Right atrium auricular region (tissue), 2 donors: ENCODE data around the gene TMC1. TPM values are rescaled to one million over a fixed set of nuclear protein-coding genes. Genes with fewer than 3 reads are reported as not detected.

Experiments used
- DNase-seq: peaks from one replicate; pipeline ENCODE4 v3.0.0-alpha.2; 2019; ENCODE audit warnings: low spot score
- H3K27ac ChIP-seq, 2 donors: fragments of 200-600 bp; sonication (generic); 1 replicate in 1 of 2; 2 replicates in 1 of 2; pipeline ENCODE4 v1.5.1; 2016 to 2019
- H3K27me3 ChIP-seq, 2 donors: fragments of 200-600 bp; sonication (generic); one replicate each; pipeline versions ENCODE4 v1.5.1 to v1.6.0; 2017 to 2019
- H3K36me3 ChIP-seq: fragments of 200-600 bp; sonication (generic); one replicate; pipeline ENCODE4 v1.5.1; 2016
- H3K4me1 ChIP-seq, 2 donors: fragments of 200-600 bp; sonication (generic); one replicate each; pipeline versions ENCODE4 v1.5.1 to v1.6.0; 2017 to 2019
- H3K4me3 ChIP-seq, 2 donors: fragments of 200-600 bp; sonication (generic); 1 replicate in 1 of 2; 2 replicates in 1 of 2; pipeline ENCODE4 v1.5.1; 2017 to 2019; ENCODE audit warnings: mild to moderate bottlenecking in 1 of 2, moderate library complexity in 1 of 2
- H3K9me3 ChIP-seq, 2 donors: fragments of 200-600 bp; sonication (generic); one replicate each; pipeline ENCODE4 v1.5.1; 2019
- CTCF ChIP-seq, 2 donors: fragments of 200-600 bp; sonication (generic); IDR thresholded peaks; one replicate each; pipeline ENCODE4 v1.5.1; 2019; ENCODE audit warnings: antibody characterized with exemption in 2 of 2
- total RNA-seq, 2 donors: library from RNA; depleted of rRNA; stranded (reverse); fragments of >200 nt; gene quantifications; one replicate each; pipeline ENCODE4 v1.1.0, GENCODE V29; 2016

TMC1 gene
- total RNA-seq, 2 donors from 2014 or later: not detected

GRCh38 chr9:72524820-72525540 lies 3.6 kb downstream of the TMC1 start:
- DNase-seq: no peak
- Histone ChIP-seq H3K27ac (peak overlapping the region in 1 of 2 donors; percentile 8), H3K36me3 (no peaks in the 10 kb centered on the region)

DNA sequence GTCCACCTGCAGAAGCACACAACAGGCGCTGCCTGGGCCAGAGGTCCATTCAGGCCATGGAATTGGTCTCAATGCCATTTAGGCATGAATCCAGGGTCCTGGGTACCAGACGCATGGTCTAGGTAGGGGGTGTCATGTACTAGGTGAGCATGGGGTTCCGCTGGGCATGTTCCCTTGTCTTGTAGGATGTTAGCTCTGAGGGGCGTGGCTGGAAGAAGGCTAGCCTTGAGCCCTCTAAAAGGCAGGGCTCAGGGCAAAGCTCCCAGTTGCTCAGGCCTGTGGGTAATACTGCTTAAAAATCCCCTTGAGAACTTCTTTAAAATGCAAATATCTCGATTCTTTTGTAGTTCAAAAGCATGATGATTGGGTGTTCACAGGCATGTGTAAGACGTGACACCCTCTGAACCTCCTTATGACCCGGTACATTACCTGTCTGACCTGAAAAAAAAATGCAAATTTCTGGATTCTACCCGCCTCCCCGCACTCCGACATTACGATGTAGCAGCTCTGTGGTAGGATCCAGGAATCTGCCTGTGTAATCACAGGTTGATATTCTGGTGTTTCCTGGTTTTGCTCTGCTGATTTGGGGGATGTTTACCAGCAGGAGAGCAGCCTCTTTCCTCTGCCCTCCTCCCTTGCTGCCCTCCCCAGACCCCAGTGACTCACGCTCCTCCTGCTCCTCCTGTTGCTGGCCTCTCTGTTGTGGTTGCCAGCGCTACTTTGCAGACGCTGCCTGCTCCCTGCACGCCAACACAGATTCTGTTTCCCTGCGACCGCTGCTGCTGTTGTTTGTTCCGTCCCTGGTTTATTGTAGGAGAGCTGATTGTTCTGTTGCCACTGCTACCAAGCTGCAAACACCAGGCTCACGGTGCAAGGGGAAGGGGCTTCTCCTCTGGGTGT lies 5.7 kb downstream of the TMC1 start:
- peaks cover 0 to 9% of the 10 kb centered on the region in 2 donors for H3K4me1 ChIP-seq
- H3K27me3 ChIP-seq: no peaks in the 10 kb centered on the region
- H3K4me3 ChIP-seq: peak overlapping the region in 1 of 2 donors; percentile 23
- no peaks in the 10 kb centered on the region for H3K36me3 ChIP-seq
- no peak for TF ChIP-seq CTCF (IDR thresholded peaks at IDR 0.05)
- peak; percentile 78 for DNase-seq
- H3K9me3 ChIP-seq: peaks cover 0 to 9% of the 10 kb centered on the region in 2 donors
- H3K27ac ChIP-seq: peak overlapping the region in 1 of 2 donors; percentile 29

More at GRCh38 chr9:72524820-72525540, 3.6 kb downstream of the TMC1 start:
- Histone ChIP-seq H3K4me3 (no peak overlapping the region), H3K27me3 (no peaks in the 10 kb centered on the region), H3K4me1 (peaks cover 0 to 9% of the 10 kb centered on the region in 2 donors), H3K9me3 (no peaks in the 10 kb centered on the region)
- TF ChIP-seq CTCF (IDR thresholded peaks at IDR 0.05): no peak

- H3K9me3 ChIP-seq: peaks cover 0 to 9% of the 10 kb centered on the region in 2 donors
- peak overlapping the region in 1 of 2 donors; percentile 29 for H3K27ac ChIP-seq
- no peak for DNase-seq
- H3K4me1 ChIP-seq: peaks cover 0 to 9% of the 10 kb centered on the region in 2 donors
- no peaks in the 10 kb centered on the region for H3K27me3 ChIP-seq
- no peak for TF ChIP-seq CTCF (IDR thresholded peaks at IDR 0.05)
- no peaks in the 10 kb centered on the region for H3K36me3 ChIP-seq
- H3K4me3 ChIP-seq: peak overlapping the region in 1 of 2 donors; percentile 23
Measured at GRCh38 chr9:72527801-72528195, 6.4 kb downstream of the TMC1 start.

- no peak for TF ChIP-seq CTCF (IDR thresholded peaks at IDR 0.05)
- no peaks in the 10 kb centered on the region for H3K27me3 ChIP-seq
- DNase-seq: no peak
- no peak overlapping the region for H3K27ac ChIP-seq
- H3K9me3 ChIP-seq: peaks cover 0 to 9% of the 10 kb centered on the region in 2 donors
- peaks cover 0 to 9% of the 10 kb centered on the region in 2 donors for H3K4me1 ChIP-seq
- H3K36me3 ChIP-seq: no peaks in the 10 kb centered on the region
- H3K4me3 ChIP-seq: no peak overlapping the region
Measured at GRCh38 chr9:72529531-72529930, 8.1 kb downstream of the TMC1 start.

DNA sequence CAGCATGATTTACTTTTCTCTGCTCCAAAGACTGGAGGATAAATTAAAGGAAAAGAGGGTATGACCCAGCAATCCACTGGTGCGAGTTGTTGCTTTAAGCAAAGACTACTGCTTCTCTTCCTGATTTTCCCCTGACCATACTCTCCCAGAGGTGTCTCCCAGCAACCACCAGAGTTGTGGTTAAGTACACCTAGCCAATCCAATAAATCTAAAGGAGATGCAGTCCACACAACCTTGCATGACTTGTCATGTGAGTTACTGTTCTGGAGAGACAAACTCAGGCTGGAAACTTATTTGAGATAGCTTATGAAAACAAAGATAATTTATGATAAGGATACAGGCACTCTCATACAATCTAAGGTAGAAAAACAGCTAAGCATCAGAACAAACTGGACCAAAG lies 11.9 kb downstream of the TMC1 start:
- Histone ChIP-seq H3K36me3 (no peaks in the 10 kb centered on the region), H3K4me3 (no peak overlapping the region), H3K27ac (no peak overlapping the region), H3K9me3 (peaks cover 0 to 9% of the 10 kb centered on the region in 2 donors), H3K27me3 (no peaks in the 10 kb centered on the region), H3K4me1 (no peaks in the 10 kb centered on the region)
- TF ChIP-seq CTCF (IDR thresholded peaks at IDR 0.05): no peak
- DNase-seq: no peak
